GM12878 (cell line): Measurements from ENCODE around the gene POLD2.

Experiments used
- BHLHE40 ChIP-seq, 2 experiments: fragments of 450-650 bp in 1 of 2; IDR thresholded peaks; 2 replicates each; pipeline ENCODE4 v1.6.1; 2011 to 2017; ENCODE audit warnings: low read depth in 2 of 2, borderline replicate concordance in 1 of 2, improper control_type of control experiment in 1 of 2, low read length in 1 of 2, mild to moderate bottlenecking in 1 of 2
- EZH2 ChIP-seq: IDR thresholded peaks from 2 replicates; pipeline ENCODE4 v1.6.1; 2012; ENCODE audit warnings: low read depth, mild to moderate bottlenecking, control low read depth, inconsistent platforms, low read length, borderline replicate concordance; ENCODE audit not compliant: control insufficient read depth
- FOXK2 ChIP-seq: fragments of 450-650 bp; IDR thresholded peaks from 2 replicates; pipeline ENCODE4 v1.6.1; 2017; ENCODE audit warnings: mild to moderate bottlenecking, moderate library complexity
- MAX ChIP-seq: IDR thresholded peaks from 2 replicates; pipeline ENCODE4 v1.6.1; 2012; ENCODE audit warnings: low read depth, low read length, improper control_type of control experiment
- NRF1 ChIP-seq: conservative IDR thresholded peaks from 2 replicates; pipeline ENCODE4 v1.6.1; 2011; ENCODE audit warnings: mild to moderate bottlenecking, low read depth, low read length, improper control_type of control experiment
- SIN3A ChIP-seq: IDR thresholded peaks from 2 replicates; pipeline ENCODE4 v1.6.1; 2012; ENCODE audit warnings: low read depth, low read length, improper control_type of control experiment
- SPI1 ChIP-seq: IDR thresholded peaks from 2 replicates; pipeline ENCODE4 v1.6.1; 2011; ENCODE audit warnings: low read depth, mild to moderate bottlenecking, low read length, moderate library complexity, borderline replicate concordance; ENCODE audit not compliant: insufficient read depth
- SRF ChIP-seq, 2 experiments: IDR thresholded peaks; 2 replicates each; pipeline ENCODE4 v1.6.1; 2011; ENCODE audit warnings: low read depth in 2 of 2, low read length in 2 of 2, mild to moderate bottlenecking in 1 of 2, moderate library complexity in 1 of 2
- TAF1 ChIP-seq: IDR thresholded peaks from 2 replicates; pipeline ENCODE4 v1.6.1; 2011; ENCODE audit warnings: mild to moderate bottlenecking, low read depth, low read length, borderline replicate concordance
- TF ChIP-seq, protein P1 (sequence below): IDR thresholded peaks from 2 replicates; pipeline ENCODE4 v1.6.1; 2011; ENCODE audit warnings: borderline replicate concordance, low read depth, mild to moderate bottlenecking, moderate library complexity, mixed read lengths, low read length; ENCODE audit not compliant: insufficient read depth; ENCODE audit errors: extremely low read length
- TF ChIP-seq, protein P2 (sequence below), 3 experiments: IDR thresholded peaks in 2 of 3; conservative IDR thresholded peaks in 1 of 3; 2 replicates each; pipeline ENCODE4 v1.5.1; 2011; ENCODE audit warnings: low read depth in 3 of 3, low read length in 3 of 3, mild to moderate bottlenecking in 3 of 3, control low read depth in 2 of 3, moderate library complexity in 2 of 3, inconsistent platforms in 1 of 3, mixed read lengths in 1 of 3; ENCODE audit not compliant: control insufficient read depth in 2 of 3, insufficient read depth in 1 of 3; ENCODE audit errors: extremely low read depth in 1 of 3

DNA sequence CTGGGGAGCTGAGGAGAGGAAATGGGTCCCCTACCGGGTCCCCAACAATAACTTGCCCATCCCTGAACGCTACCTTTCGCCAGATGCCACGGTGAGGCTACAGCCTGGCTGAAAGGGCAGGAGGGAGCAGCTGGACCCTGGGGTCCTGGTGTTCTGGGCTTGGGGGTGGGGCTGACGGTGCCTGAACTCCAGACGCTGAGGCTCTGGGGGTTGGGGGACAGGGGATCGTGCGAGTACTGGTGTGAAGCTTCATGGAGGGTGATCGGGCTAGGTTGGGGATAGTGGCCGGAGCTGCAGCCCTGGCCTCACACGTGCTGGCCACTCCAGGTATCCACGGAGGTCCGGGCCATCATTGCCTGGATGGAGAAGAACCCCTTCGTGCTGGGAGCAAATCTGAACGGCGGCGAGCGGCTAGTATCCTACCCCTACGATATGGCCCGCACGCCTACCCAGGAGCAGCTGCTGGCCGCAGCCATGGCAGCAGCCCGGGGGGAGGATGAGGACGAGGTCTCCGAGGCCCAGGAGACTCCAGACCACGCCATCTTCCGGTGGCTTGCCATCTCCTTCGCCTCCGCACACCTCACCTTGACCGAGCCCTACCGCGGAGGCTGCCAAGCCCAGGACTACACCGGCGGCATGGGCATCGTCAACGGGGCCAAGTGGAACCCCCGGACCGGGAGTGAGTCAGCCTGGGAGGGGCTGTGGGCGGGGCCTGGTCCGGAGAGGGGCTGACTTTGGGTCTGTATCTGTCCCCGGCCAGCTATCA is 10.9 kb downstream of the POLD2 start:
- TF ChIP-seq MAX = no peak
- TF ChIP-seq, protein P1, sequence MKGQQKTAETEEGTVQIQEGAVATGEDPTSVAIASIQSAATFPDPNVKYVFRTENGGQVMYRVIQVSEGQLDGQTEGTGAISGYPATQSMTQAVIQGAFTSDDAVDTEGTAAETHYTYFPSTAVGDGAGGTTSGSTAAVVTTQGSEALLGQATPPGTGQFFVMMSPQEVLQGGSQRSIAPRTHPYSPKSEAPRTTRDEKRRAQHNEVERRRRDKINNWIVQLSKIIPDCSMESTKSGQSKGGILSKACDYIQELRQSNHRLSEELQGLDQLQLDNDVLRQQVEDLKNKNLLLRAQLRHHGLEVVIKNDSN = no peak
- TF ChIP-seq, protein P2, sequence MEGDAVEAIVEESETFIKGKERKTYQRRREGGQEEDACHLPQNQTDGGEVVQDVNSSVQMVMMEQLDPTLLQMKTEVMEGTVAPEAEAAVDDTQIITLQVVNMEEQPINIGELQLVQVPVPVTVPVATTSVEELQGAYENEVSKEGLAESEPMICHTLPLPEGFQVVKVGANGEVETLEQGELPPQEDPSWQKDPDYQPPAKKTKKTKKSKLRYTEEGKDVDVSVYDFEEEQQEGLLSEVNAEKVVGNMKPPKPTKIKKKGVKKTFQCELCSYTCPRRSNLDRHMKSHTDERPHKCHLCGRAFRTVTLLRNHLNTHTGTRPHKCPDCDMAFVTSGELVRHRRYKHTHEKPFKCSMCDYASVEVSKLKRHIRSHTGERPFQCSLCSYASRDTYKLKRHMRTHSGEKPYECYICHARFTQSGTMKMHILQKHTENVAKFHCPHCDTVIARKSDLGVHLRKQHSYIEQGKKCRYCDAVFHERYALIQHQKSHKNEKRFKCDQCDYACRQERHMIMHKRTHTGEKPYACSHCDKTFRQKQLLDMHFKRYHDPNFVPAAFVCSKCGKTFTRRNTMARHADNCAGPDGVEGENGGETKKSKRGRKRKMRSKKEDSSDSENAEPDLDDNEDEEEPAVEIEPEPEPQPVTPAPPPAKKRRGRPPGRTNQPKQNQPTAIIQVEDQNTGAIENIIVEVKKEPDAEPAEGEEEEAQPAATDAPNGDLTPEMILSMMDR (IDR thresholded peaks at IDR 0.05 in 2 of 3, conservative IDR thresholded peaks at IDR 0.05 in 1 of 3; ENCODE audit: control insufficient read depth in 2 of 3, extremely low read depth in 1 of 3, insufficient read depth in 1 of 3, low read depth in 3 of 3, low read length in 3 of 3) = no peak
- TF ChIP-seq SRF (IDR thresholded peaks at IDR 0.05; ENCODE audit: low read depth in 2 of 2, low read length in 2 of 2) = no peak
- TF ChIP-seq BHLHE40 (IDR thresholded peaks at IDR 0.05; ENCODE audit: borderline replicate concordance in 1 of 2, low read depth in 2 of 2, low read length in 1 of 2) = no peak
- TF ChIP-seq TAF1 = no peak
- no peak for TF ChIP-seq FOXK2
- no peak for TF ChIP-seq EZH2
- TF ChIP-seq SPI1 = no peak
- TF ChIP-seq SIN3A = no peak
- TF ChIP-seq NRF1 = no peak
